HG03565 (cell line): ENCODE results near the gene RPL13.
"Not testable (repeated sequence)": the region's sequence is repeated elsewhere in the genome, so short reads cannot be mapped to it uniquely, and the experiment has no call there.

Experiments used
- ATAC-seq: cut with Tn5 transposase; IDR thresholded peaks from one replicate; pipeline ENCODE4 v1.9.1; 2021; ENCODE audit warnings: mild to moderate bottlenecking, moderate library complexity; ENCODE audit not compliant: unreplicated experiment

The RPL13 gene

DNA sequence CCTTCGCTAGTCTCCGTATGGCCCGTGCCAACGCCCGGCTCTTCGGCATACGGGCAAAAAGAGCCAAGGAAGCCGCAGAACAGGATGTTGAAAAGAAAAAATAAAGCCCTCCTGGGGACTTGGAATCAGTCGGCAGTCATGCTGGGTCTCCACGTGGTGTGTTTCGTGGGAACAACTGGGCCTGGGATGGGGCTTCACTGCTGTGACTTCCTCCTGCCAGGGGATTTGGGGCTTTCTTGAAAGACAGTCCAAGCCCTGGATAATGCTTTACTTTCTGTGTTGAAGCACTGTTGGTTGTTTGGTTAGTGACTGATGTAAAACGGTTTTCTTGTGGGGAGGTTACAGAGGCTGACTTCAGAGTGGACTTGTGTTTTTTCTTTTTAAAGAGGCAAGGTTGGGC is 2.5 kb downstream of the RPL13 start:
- no peak for ATAC-seq

DNA sequence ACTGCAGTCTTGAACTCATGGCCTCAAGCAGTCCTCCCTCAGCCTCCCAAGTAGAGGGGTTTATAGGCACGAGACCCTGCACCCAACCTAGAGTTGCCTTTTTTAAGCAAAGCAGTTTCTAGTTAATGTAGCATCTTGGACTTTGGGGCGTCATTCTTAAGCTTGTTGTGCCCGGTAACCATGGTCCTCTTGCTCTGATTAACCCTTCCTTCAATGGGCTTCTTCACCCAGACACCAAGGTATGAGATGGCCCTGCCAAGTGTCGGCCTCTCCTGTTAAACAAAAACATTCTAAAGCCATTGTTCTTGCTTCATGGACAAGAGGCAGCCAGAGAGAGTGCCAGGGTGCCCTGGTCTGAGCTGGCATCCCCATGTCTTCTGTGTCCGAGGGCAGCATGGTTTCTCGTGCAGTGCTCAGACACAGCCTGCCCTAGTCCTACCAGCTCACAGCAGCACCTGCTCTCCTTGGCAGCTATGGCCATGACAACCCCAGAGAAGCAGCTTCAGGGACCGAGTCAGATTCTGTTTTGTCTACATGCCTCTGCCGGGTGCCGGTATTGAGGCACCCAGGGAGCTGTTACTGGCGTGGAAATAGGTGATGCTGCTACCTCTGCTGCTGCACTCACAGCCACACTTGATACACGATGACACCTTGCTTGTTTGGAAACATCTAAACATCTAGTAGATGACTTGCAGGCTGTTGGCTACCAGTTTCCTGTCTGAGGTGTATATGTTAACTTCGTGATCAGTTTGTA is 3.3 kb downstream of the RPL13 start:
- ATAC-seq: no peak

DNA sequence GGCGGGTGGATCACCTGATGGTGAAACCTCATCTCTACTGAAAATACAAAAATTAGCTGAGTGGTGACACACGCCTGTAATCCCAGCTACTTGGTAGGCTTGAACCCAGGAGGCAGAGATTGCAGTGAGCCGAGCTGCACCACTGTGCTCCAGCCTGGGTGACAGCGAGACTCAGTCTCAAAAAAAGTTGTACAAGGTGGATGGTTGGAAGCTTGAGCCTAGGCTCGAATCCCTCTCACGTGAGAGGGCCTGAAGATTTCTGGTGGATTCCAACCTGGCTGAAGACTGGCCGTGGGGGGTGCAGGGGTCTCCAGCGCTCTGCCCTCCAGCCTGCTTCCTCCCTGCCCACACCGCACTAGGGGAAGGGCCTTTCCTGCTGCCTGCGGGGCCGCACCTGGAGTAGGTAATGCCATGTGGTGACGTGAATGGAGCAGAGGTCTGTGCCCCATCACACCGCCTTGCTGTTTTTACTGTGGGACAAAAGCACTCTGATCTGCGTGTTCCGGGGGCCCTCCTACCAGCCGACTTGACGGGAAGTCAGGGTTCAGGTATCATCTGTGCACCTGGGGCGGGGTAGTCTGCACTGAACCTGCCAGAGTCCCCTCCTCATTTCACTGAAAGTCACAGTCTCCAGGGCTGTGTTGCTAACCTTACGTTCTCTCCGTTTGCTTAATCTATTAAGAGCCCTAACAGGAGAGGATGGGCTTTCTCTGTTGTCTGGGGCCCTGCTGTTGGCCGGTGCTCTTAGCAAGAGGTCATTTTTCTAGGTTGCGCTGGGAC is 4.2 kb downstream of the RPL13 start:
- no peak for ATAC-seq

DNA sequence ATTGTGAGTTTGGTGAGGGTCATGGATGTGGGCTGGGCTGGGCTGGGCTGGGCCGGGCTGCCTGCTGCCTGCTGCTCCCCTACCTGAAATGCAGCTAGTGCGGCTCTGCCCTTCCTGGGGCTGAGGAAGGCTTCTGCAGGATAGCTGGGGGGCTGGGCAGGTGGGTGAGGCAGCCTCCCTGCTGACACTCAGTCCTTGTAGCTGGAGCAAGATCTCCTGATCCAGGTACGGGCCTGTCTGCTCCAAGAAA is 4.7 kb downstream of the RPL13 start:
- ATAC-seq: no peak

DNA sequence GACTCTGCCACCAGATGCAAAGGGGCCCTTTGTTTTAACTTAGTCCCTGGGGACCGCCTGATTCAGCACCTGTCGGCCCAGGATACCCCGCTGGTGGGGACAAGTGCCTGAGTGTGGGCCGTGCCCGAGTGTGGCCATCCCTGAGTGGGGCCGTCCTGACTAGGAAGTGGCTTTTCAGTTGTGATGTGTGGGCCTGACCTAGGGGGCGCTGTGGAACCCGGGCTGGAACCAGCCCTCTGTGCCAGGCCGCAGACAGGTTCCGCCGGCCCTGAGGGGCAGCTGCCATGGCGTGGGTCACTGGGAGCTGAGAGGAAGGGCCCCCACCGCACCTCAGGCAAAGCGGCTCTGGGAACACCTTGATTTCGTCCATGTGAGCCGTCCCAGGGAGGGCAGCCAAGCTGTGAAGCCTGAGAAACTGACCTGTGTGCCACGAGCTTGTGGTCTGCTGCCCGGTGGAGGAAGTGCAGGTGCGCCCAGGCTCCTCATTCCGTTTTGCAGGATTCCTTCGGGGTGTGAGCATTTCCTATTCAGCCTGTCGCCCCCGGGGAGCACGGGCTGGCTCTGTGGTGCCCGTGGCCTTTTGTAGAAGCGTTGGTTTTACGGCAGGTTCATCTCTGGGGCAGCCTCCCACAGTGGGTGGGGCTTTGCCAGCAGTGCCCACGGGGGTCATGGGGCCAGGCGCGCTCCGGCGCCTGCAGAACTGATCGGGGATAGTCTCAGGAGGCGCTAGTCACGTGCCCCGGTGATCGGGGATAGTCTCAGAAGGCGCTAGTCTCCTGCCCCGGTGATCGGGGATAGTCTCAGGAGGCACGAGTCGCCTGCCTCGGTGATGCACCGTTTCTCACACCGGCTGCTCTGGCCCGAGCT is 5.3 kb downstream of the RPL13 start:
- ATAC-seq: no peak

DNA sequence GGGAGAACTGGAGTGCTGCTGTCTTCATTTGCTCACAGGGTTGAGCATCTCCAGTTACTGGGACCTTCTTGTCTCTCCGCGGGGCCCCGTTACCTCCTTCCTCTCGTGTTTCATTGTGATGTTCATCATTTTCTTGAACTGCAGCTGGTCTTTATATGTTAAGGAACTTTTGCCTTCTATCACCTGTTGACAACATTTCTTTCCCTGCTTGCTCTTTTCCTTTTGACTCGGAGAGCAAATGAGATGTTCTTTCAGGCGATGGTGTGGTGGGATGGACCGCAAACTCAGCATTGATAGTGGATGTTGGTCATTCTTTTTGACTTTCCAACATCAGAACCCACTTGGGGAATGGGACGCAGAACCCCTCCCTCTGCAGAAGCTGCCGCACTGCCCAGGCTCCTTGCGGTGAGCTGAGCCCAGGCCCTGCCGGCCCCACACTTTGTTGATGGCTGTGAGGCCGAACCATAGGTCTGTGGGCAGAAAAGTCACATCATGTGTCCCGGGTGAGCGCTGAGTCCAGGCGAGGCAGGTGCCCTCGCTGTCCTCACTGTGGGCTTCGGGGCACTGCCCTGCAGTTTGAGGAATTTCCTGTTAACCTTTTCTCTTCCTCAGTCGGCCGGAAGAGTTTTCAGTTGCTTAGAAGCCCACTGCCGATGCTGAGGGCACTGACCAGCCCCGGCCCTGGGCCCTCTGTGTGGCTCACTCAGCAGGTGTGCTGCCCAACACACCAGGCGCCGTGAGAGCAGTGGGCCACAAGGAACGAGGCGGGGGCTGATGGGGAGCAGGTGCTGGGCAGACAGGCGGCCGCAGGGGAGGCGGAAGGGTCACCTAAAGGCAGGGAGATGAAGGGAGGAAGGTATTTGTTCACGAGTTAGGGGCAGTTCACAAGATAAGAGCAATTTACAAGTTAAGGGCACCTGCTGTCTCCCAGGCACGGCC is 7.4 kb downstream of the RPL13 start:
- ATAC-seq: no peak

DNA sequence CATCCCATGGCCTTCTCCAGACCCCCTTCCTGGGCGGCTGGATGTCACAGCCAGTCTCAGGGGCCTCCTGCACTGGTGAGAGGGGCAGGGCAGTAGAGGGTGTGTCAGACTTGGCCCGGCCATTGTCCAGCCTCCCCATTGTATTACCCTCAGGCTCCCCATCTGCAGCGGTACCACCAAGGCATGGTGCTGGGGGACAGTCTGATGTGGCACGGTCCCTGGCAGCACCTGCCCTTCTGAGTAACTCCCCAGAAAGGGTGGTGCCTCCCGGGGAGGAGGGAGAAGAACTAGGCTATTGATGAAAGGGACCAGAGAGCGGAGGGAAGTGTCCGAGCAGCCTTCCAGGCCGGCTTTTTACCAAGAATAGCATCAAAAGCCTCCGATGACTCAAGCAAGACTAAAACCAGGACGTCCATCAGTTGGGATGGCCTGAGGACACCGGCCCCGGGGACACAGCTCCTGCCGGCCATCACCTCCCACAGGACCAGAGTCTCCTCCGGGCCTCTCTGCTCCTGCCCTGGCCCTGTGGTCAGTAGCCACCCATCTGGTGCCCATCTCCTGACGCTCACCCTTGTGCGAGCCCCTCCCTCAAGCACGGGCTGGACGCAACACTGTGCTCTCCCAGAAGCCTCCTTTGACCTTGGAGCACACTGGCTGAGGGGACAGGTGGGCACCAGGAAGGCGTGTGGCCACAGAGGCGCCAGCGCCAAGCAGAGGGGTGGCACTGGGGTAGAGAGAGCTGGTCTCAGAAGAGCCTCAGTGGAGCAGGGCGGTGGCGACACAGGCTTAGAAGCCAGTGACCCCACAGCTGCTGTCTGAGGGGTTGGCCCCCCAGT is 9.2 kb downstream of the RPL13 start:
- ATAC-seq: no peak

DNA sequence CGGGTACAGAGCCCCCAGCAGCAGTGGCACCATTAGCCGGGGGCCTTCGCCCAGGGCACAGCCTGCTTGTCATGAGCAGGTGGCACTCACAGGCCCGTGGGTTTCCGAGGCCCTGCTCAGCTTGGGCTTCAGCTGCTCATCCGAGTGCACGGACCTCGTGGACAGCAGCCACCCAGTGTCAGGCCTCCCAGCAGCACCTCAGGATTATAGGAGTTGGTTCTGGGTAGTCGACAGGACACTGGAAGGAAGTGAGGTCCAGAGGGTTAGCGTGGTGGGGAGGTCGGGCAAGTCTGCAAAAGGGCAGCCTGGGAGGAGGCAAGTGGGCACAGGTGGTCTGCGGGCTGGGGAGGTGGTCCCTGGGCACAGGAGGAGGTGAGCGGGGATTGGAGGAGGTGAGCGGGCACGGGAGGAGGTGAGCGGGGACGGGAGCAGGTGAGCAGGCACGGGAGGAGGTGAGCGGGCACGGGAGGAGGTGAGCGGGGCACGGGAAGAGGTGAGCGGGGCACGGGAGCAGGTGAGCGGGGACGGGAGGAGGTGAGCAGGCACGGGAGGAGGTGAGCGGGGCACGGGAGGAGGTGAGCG is 10.0 kb downstream of the RPL13 start:
- ATAC-seq: no peak

DNA sequence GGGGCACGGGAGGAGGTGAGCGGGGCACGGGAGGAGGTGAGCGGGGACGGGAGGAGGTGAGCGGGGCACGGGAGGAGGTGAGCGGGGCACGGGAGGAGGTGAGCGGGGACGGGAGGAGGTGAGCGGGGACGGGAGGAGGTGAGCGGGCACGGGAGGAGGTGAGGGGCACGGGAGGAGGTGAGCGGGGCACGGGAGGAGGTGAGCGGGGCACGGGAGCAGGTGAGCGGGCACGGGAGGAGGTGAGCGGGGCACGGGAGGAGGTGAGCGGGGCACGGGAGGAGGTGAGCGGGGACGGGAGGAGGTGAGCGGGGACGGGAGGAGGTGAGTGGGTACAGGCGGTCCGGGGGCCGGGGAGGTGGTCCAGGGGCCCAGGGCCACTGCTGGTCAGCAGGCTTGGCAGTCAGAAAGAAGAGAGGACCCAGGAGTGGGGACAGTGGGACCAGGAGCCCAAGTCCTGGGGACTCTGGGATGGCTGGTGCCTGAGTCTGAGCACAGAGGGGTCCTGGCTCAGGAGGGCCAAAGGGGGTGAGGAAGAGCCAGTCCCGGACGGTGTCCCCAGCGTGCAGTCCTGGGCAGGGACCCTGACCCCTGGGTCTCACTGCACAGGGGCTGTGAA is 10.6 kb downstream of the RPL13 start:
- ATAC-seq: not testable (repeated sequence)

DNA sequence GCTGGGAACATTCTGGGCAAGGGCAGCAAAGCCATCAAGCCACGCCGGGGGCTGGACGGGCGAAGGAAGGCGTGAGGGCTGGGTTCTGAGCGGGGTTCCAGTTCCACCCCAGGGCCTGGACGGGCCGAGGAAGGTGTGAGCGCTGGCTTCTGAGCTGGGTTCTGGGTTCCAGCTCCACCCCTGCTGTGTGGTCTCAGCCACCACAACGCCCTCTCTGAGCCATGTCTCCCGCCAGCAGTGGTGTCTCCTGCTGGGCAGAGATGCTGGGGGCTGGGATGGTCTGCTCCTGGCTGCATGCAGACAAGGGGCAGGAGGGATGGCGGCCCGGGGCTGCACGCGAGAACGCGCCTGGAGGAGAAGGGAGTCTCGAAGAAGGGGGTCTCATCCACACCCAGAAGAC is 11.2 kb downstream of the RPL13 start:
- ATAC-seq: no peak

DNA sequence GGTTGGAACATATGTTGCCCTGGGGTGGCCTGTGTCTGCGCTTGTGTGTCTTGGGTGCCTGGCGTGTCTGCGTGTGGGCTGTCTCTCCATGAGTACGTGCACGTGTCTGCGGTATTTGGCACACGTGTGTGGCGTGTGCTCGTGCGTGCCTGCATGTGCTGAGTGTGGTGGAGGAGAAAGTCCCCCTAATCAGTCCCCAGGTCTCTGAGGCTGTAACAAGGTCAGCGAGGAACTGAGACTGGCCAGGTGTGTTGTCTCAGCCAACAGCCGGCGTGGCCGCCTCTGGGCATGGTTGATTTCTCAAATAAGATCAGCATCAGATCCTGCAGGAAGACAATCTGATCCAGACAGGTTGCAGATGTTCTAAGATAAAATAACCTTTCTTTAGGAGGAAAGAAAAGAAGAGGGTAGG is 11.6 kb downstream of the RPL13 start:
- no peak for ATAC-seq

DNA sequence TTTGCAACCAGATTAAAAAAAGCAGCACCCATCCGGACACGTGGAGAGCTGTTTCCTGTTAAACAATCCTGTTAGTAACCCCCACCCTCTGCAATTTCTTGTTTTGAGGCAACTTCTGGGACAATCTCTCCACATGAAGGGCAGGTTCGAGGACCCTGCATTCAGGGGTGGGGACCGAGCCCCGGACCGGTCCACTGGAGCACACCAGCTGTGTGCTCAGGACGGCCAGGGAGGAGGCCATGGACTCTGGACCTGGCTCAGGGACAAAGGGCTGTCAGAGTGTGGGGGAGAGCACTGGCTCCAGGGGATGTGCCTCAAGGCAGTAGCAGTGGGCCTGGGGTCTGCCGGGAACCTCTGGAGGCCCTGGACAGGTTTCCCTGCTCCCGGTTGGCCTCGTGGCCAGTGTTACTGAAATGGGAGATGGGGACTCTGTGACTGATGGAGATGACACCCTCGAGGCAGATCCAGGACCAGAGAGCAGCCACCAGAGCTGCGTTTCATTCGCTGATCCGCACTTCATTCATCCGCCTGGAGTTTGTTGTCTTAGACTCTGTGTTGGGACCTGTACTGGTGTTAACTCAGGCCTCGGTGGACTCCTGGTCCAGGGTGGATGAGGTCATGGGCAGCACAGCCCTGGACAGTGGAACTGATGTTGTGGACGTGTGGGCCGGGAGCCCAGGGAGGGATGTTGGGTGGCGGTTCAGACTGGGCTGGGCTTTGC is 12.2 kb downstream of the RPL13 start:
- no peak for ATAC-seq

DNA sequence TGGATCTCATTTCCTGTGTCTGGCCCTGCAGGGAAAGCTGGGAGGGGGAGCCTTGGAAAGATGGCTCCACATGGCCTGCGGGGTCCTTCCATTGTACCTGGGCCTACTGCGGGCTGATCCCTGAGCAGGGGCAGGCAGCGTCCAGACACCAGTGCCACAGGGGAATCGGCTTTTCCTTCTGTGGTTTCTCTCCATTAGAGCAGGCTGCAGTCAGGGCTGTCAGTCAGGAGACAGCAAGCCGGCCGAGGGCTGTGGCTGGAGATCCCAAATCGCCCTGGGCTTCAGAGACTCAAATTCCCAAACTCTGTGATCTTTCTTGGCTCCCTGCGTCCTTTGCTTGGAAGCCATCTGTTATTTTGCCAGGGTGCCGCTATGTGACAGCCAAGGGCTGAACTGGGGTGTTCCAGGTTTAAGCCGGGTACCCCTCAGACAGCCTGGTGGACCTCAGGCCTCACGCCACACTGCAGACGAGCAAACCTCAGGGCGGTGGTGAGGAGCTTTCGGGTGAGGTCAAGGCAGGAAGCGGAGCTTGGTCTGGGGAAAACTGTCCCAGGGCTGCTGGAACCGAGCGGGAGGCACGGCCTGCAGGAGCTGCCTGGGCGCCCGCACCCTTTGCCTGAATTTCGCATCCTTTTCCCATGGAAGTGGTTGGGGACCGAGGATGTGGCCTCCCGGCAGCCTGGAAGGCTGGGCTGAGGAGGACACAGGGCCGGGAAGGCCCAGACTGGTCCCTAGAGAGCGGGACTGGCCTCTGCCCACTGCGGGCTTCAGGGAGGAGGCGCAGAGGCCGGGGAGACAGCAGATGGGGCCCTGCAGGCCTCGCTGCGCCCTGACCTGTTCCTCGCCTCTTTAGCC is 13.6 kb downstream of the RPL13 start:
- no peak for ATAC-seq

DNA sequence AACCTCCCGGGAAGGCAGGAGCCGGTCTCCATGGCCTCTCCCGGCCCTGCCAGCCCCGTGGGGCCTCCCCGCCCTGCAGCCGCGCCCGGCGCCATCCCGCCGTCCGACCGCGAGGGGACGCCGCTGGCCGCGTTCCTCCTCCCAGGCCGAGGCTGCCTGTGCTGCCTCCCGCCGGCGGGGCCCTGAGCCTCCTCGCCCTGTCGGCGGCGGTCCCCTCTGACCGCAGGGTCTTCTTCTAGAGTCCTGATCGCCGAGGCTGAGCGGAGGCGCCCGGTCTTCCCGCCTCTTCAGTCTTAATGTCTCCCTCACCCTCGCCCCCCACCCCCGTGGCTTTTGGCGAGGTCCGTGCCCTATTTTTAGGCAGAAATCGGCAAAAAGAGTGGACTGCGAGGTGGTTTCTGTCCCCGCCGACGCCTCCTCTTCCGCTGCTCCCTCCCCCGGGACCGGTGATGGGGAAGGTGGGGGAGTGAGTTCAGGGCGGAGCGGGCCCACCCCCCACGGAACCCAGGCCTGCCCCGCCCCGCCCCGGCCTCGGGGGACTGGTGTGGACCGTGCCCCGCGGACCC is 14.3 kb downstream of the RPL13 start:
- no peak for ATAC-seq

DNA sequence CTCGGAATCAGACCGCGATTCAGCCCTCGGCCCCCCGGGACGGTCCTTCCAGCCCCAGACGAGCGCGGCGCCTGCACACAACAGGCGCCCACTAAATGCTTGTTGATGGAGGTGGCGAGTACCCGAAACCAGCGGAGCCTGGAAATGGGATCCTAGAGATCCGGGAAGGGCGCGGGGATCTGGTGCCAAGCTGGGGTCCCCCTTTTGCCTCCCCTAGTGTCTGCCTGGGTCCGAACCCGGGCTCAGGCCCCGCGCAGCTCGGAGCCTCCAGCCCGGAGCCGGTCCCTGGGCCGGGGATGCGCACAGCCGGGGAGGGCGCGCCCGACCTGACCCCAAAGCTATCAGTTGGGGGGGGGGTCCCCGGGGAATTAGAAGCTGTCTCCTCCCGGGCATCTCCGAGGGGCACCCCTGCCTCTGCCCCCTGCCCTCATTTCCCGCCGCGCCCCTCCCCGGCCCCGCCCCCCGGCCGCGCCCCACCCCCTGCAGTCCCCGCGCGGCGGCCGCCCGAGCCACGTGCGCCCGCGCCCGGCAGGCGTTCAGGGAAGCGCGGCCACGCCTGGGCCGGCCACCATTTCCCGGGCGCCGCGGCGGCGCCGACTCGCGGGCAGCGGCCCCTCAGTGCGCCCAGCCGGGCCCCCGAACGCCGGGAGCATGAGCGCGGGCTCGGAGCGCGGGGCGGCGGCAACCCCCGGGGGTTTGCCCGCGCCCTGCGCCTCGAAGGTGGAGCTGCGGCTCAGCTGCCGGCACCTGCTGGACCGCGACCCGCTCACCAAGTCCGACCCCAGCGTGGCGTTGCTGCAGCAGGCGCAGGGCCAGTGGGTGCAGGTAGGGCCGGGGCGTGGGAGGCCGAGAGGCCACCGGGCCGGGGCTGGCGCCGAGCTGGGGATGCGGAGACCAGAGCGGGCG is 15.0 kb downstream of the RPL13 start, which contains the start of gene CPNE7:
TSS of gene CPNE7 (plus strand) at position 512 of the 906 bp plus-strand sequence. CDS start at position 652, 140 bp downstream.
- no peak for ATAC-seq
